GM23338 (cell line): ENCODE data around the gene RNGTT. TPM values are rescaled to one million over a fixed set of nuclear protein-coding genes. Genes with fewer than 3 reads are reported as not detected.

ENCODE experiments used
- ATAC-seq: fragments of 200-7000 bp; cut with Tn5 transposase; 3 replicates; pipeline ENCODE4 v1.9.1; 2020
- DNase-seq: peaks from one replicate; pipeline ENCODE4 v3.0.0-alpha.2; 2015; ENCODE audit warnings: low spot score
- H2AFZ ChIP-seq: fragments of 200-600 bp; sonication (generic); 2 replicates; pipeline ENCODE4 v1.8.0; 2016; ENCODE audit warnings: antibody characterized with exemption, mild to moderate bottlenecking, moderate library complexity
- H3F3A ChIP-seq: fragments of 200-600 bp; sonication (generic); replicated peaks from 2 replicates; pipeline ENCODE4 v1.8.0; 2017; ENCODE audit warnings: antibody characterized with exemption, mixed run types, low read depth
- H3K27ac ChIP-seq: fragments of 200-600 bp; sonication (generic); 2 replicates; pipeline ENCODE4 v1.6.1; 2016; ENCODE audit warnings: low read depth
- H3K27me3 ChIP-seq: fragments of 200-600 bp; sonication (generic); 2 replicates; pipeline ENCODE4 v1.8.0; 2016; ENCODE audit warnings: mild to moderate bottlenecking, mixed run types, moderate library complexity; ENCODE audit not compliant: insufficient read depth
- H3K36me3 ChIP-seq: fragments of 200-600 bp; sonication (generic); 2 replicates; pipeline ENCODE4 v1.8.0; 2016; ENCODE audit warnings: mild to moderate bottlenecking; ENCODE audit not compliant: insufficient read depth
- H3K4me1 ChIP-seq: fragments of 200-600 bp; sonication (generic); 2 replicates; pipeline ENCODE4 v1.8.0; 2016; ENCODE audit warnings: mild to moderate bottlenecking, moderate library complexity; ENCODE audit not compliant: insufficient read depth
- H3K4me2 ChIP-seq: fragments of 200-600 bp; sonication (generic); 2 replicates; pipeline ENCODE4 v1.7.1; 2017; ENCODE audit warnings: mixed run types
- H3K4me3 ChIP-seq: fragments of 200-600 bp; sonication (generic); 2 replicates; pipeline ENCODE4 v1.6.1; 2016; ENCODE audit warnings: mixed run types
- H3K79me2 ChIP-seq: fragments of 200-600 bp; sonication (generic); replicated peaks from 2 replicates; pipeline ENCODE4 v1.8.0; 2017; ENCODE audit warnings: mild to moderate bottlenecking; ENCODE audit not compliant: insufficient read depth
- H3K9me2 ChIP-seq: fragments of 200-600 bp; sonication (generic); 2 replicates; pipeline ENCODE4 v1.8.0; 2017; ENCODE audit not compliant: insufficient read depth
- H4K20me1 ChIP-seq: fragments of 200-600 bp; sonication (generic); replicated peaks from 2 replicates; pipeline ENCODE4 v1.8.0; 2017; ENCODE audit warnings: mild to moderate bottlenecking; ENCODE audit not compliant: insufficient read depth
- H3K27ac Mint-ChIP-seq: 2 replicates; pipeline ENCODE4 v1.8.0; 2020; ENCODE audit warnings: inconsistent platforms, mild to moderate bottlenecking, moderate library complexity, mixed read lengths
- H3K27me3 Mint-ChIP-seq: 3 replicates; pipeline ENCODE4 v1.8.0; 2022; ENCODE audit warnings: low read depth, mild to moderate bottlenecking, moderate library complexity, mixed read lengths, inconsistent platforms; ENCODE audit not compliant: insufficient read depth, poor library complexity
- H3K36me3 Mint-ChIP-seq: 3 replicates; pipeline ENCODE4 v1.8.0; 2021; ENCODE audit warnings: low read depth, mild to moderate bottlenecking, inconsistent platforms, moderate library complexity, mixed read lengths
- H3K4me1 Mint-ChIP-seq: 3 replicates; pipeline ENCODE4 v1.8.0; 2020; ENCODE audit warnings: mild to moderate bottlenecking, inconsistent platforms, mixed read lengths
- H3K4me3 Mint-ChIP-seq: 3 replicates; pipeline ENCODE4 v1.8.0; 2021; ENCODE audit warnings: moderate library complexity, mild to moderate bottlenecking, inconsistent platforms, mixed read lengths
- H3K9me3 Mint-ChIP-seq: 3 replicates; pipeline ENCODE4 v1.8.0; 2020; ENCODE audit warnings: moderate library complexity, mild to moderate bottlenecking, inconsistent platforms, mixed read lengths
- EZH2 ChIP-seq: fragments of 200-600 bp; sonication (generic); IDR thresholded peaks from one replicate; pipeline ENCODE4 v1.8.0; 2017; ENCODE audit warnings: antibody characterized with exemption, mild to moderate bottlenecking, low read depth; ENCODE audit not compliant: unreplicated experiment
- EZH2phosphoT487 ChIP-seq: fragments of 200-600 bp; sonication (generic); IDR thresholded peaks from one replicate; pipeline ENCODE4 v1.8.1; 2018; ENCODE audit warnings: antibody characterized with exemption; ENCODE audit not compliant: unreplicated experiment
- NANOG ChIP-seq: IDR thresholded peaks from 2 replicates; pipeline ENCODE4 v1.6.1; 2016; ENCODE audit warnings: antibody characterized with exemption, borderline replicate concordance
- polyA plus RNA-seq: library from polyadenylated mRNA; unstranded; fragments of >200 nt; fragmentation: Nextera tagmentation; extraction: Ambion mirVana; gene quantifications from 2 replicates; pipeline ENCODE4 v1.2.1, GENCODE V29; 2016
- total RNA-seq: library from RNA; depleted of rRNA; stranded (reverse); fragments of >200 nt; shearing (Covaris generic); gene quantifications from 2 replicates; pipeline ENCODE4 v1.2.3, GENCODE V29; 2014
- TF ChIP-seq, protein P1 (sequence below): fragments of 250-450 bp; sonication (Bioruptor Pico); IDR thresholded peaks from 2 replicates; pipeline ENCODE4 v1.5.0; 2020; ENCODE audit warnings: mild to moderate bottlenecking, moderate library complexity
- TF ChIP-seq, protein P2 (sequence below): IDR thresholded peaks from one replicate; pipeline ENCODE4 v1.6.1; 2018; ENCODE audit warnings: antibody characterized with exemption; ENCODE audit not compliant: unreplicated experiment

RNGTT gene
- total and polyA plus RNA-seq, 2 experiments from 2014 or later, result 11.2 to 29.2 TPM

DNA sequence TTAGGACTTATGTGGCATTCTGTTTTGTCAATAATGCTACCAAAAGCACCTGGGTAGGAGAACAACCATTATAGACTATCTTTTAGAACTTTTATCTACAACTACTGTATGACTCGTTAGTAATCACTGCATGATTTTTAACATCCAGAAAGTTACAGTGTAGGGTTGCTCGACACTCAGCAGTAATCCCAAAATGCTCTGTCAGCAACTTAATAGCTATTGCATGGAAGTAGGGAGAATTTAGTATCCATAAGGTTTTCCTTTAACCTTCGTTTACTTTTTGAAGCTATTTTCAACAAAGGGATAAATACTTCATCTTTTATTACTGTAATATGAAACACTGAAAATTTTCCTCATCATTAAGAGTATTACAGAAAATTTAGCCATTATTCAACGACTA is 309.5 kb downstream of the RNGTT start:
- Mint-ChIP-seq H3K9me3 (peaks cover 3% of the 10 kb centered on the region; the same call in 2 of the 3 replicates), H3K27me3 (peaks cover 2% of the 10 kb centered on the region), H3K4me1 (peaks cover 5% of the 10 kb centered on the region; the same call in 2 of the 3 replicates), H3K27ac (no peak overlapping the region), H3K4me3 (no peak overlapping the region), H3K36me3 (peaks cover 20% of the 10 kb centered on the region)
- ATAC-seq (no peak), DNase-seq (no peak)
- H3K4me3 ChIP-seq, result no peak overlapping the region
- H3K27me3 ChIP-seq, result no peaks in the 10 kb centered on the region
- H3K9me2 ChIP-seq, result no peaks in the 10 kb centered on the region
- H3F3A ChIP-seq, result no peaks in the 10 kb centered on the region
- no peak overlapping the region for H3K27ac ChIP-seq
- H3K79me2 ChIP-seq, result no peaks in the 10 kb centered on the region
- H4K20me1 ChIP-seq, result no peaks in the 10 kb centered on the region
- no peaks in the 10 kb centered on the region for H3K36me3 ChIP-seq
- H2AFZ ChIP-seq, result no peak overlapping the region
- no peaks in the 10 kb centered on the region for H3K4me1 ChIP-seq
- no peak overlapping the region for H3K4me2 ChIP-seq
- no peak for TF ChIP-seq EZH2phosphoT487
- TF ChIP-seq, protein P1, sequence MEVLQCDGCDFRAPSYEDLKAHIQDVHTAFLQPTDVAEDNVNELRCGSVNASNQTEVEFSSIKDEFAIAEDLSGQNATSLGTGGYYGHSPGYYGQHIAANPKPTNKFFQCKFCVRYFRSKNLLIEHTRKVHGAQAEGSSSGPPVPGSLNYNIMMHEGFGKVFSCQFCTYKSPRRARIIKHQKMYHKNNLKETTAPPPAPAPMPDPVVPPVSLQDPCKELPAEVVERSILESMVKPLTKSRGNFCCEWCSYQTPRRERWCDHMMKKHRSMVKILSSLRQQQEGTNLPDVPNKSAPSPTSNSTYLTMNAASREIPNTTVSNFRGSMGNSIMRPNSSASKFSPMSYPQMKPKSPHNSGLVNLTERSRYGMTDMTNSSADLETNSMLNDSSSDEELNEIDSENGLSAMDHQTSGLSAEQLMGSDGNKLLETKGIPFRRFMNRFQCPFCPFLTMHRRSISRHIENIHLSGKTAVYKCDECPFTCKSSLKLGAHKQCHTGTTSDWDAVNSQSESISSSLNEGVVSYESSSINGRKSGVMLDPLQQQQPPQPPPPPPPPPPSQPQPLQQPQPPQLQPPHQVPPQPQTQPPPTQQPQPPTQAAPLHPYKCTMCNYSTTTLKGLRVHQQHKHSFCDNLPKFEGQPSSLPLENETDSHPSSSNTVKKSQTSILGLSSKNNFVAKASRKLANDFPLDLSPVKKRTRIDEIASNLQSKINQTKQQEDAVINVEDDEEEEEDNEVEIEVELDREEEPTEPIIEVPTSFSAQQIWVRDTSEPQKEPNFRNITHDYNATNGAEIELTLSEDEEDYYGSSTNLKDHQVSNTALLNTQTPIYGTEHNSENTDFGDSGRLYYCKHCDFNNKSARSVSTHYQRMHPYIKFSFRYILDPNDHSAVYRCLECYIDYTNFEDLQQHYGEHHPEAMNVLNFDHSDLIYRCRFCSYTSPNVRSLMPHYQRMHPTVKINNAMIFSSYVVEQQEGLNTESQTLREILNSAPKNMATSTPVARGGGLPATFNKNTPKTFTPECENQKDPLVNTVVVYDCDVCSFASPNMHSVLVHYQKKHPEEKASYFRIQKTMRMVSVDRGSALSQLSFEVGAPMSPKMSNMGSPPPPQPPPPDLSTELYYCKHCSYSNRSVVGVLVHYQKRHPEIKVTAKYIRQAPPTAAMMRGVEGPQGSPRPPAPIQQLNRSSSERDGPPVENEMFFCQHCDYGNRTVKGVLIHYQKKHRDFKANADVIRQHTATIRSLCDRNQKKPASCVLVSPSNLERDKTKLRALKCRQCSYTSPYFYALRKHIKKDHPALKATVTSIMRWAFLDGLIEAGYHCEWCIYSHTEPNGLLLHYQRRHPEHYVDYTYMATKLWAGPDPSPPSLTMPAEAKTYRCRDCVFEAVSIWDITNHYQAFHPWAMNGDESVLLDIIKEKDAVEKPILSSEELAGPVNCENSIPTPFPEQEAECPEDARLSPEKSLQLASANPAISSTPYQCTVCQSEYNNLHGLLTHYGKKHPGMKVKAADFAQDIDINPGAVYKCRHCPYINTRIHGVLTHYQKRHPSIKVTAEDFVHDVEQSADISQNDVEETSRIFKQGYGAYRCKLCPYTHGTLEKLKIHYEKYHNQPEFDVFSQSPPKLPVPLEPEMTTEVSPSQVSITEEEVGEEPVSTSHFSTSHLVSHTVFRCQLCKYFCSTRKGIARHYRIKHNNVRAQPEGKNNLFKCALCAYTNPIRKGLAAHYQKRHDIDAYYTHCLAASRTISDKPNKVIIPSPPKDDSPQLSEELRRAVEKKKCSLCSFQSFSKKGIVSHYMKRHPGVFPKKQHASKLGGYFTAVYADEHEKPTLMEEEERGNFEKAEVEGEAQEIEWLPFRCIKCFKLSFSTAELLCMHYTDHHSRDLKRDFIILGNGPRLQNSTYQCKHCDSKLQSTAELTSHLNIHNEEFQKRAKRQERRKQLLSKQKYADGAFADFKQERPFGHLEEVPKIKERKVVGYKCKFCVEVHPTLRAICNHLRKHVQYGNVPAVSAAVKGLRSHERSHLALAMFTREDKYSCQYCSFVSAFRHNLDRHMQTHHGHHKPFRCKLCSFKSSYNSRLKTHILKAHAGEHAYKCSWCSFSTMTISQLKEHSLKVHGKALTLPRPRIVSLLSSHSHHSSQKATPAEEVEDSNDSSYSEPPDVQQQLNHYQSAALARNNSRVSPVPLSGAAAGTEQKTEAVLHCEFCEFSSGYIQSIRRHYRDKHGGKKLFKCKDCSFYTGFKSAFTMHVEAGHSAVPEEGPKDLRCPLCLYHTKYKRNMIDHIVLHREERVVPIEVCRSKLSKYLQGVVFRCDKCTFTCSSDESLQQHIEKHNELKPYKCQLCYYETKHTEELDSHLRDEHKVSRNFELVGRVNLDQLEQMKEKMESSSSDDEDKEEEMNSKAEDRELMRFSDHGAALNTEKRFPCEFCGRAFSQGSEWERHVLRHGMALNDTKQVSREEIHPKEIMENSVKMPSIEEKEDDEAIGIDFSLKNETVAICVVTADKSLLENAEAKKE (CRISPR knock-in tag), result no peak
- TF ChIP-seq EZH2, result no peak
- TF ChIP-seq NANOG, result no peak
- TF ChIP-seq, protein P2, sequence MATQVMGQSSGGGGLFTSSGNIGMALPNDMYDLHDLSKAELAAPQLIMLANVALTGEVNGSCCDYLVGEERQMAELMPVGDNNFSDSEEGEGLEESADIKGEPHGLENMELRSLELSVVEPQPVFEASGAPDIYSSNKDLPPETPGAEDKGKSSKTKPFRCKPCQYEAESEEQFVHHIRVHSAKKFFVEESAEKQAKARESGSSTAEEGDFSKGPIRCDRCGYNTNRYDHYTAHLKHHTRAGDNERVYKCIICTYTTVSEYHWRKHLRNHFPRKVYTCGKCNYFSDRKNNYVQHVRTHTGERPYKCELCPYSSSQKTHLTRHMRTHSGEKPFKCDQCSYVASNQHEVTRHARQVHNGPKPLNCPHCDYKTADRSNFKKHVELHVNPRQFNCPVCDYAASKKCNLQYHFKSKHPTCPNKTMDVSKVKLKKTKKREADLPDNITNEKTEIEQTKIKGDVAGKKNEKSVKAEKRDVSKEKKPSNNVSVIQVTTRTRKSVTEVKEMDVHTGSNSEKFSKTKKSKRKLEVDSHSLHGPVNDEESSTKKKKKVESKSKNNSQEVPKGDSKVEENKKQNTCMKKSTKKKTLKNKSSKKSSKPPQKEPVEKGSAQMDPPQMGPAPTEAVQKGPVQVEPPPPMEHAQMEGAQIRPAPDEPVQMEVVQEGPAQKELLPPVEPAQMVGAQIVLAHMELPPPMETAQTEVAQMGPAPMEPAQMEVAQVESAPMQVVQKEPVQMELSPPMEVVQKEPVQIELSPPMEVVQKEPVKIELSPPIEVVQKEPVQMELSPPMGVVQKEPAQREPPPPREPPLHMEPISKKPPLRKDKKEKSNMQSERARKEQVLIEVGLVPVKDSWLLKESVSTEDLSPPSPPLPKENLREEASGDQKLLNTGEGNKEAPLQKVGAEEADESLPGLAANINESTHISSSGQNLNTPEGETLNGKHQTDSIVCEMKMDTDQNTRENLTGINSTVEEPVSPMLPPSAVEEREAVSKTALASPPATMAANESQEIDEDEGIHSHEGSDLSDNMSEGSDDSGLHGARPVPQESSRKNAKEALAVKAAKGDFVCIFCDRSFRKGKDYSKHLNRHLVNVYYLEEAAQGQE, result no peak
